GM12864 (cell line): ENCODE measurements around the gene MAPK4.
"Not testable (repeated sequence)": the region's sequence is repeated elsewhere in the genome, so short reads cannot be mapped to it uniquely, and the experiment has no call there.

Source experiments
- DNase-seq: peaks from one replicate; pipeline ENCODE4 v3.0.0-alpha.2; 2011; ENCODE audit warnings: low read depth
- H3K4me3 ChIP-seq: 2 replicates; pipeline ENCODE4 v1.5.1; 2011; ENCODE audit warnings: mild to moderate bottlenecking, low read depth, low read length, control low read depth
- CTCF ChIP-seq: IDR thresholded peaks from 2 replicates; pipeline ENCODE4 v1.5.1; 2011; ENCODE audit warnings: low read depth, mild to moderate bottlenecking, moderate library complexity, low read length, control low read depth, inconsistent platforms; ENCODE audit errors: missing control alignments

MAPK4 gene

DNA sequence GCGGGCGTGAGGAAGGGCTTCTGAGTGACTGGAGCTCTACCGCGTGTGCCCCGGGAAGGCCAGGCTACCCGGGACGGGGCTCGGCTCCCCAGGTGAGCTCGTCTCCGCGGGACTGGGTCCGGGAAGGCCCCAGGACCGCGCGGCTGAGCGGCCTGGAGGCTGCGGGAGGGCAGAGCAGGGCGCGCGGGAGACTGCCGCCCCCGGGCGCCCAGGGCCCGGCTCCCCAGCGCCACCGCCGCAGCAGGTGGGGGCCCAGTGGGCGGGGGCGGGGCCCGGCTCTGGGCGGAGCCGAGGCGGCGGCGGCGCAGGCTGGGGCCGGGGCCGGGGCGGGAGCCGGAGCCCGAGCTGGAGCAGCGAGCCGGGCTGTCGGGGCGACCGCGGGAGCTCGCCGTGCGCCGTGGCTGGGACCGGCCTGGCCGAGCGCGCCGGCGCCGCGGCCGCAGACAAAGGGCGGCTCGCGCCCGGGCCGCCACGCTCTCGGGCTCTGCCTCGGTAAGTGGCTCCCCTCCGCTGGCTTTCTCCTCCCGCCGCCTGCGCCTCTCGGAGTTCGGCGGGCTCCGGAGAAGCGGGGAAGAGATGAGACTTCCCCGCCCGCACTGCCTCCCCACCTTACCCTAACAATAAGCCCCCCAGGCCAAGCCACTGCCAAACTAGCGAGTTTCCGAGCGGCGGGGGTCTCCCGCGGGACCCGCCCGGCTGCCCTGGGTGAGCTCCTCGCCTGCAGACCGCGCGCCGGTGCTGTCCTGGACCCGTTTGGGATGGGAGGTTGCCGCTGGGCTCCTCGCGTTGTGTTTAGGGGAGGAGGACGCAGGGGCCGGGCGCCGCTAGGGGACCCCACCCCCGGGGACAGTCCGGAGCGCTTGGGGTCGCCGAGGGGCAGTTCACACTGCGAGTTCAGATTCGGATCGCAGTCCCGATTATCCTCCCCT is at the start of gene MAPK4:
Gene MAPK4 (plus strand): TSS at position 336 of the 929 bp plus-strand sequence. CDS start 103,872 bp downstream, outside the sequence.
- DNase-seq, result no peak
- peak within 1 kb of the TSS; percentile 27 for H3K4me3 ChIP-seq
- no peak for TF ChIP-seq CTCF

DNA sequence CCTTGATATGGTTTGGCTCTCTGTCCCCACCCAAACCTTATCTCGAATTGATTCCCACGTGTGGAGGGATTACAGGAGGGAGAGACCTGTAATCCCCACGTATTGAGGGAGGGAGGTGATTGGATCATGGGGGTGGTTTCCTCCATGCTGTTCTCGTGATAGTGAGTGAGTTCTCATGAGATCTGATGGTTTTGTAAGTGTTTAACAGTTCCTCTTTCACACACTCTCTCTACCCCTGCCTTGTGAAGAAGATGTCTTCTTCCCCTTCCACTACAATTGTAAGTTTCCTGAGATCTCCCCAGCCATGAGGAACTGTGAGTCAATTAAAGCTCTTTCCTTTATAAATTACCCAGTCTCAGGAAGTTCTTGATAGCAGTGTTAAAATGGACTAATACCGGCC is 42.6 kb upstream of the MAPK4 start:
- not testable (repeated sequence) for H3K4me3 ChIP-seq, DNase-seq

GRCh38 chr18:50518787-50519546 is 40.9 kb upstream of the MAPK4 start:
- TF ChIP-seq CTCF, result no peak
- DNase-seq, result no peak
- no peak overlapping the region for H3K4me3 ChIP-seq

GRCh38 chr18:50523165-50523564 is 36.7 kb upstream of the MAPK4 start:
- H3K4me3 ChIP-seq, result no peak overlapping the region
- no peak for DNase-seq
- TF ChIP-seq CTCF, result no peak

- TF ChIP-seq CTCF, result no peak
- no peak overlapping the region for H3K4me3 ChIP-seq
- no peak for DNase-seq
Observed at GRCh38 chr18:50527636-50528307, 32.1 kb upstream of the MAPK4 start.

DNA sequence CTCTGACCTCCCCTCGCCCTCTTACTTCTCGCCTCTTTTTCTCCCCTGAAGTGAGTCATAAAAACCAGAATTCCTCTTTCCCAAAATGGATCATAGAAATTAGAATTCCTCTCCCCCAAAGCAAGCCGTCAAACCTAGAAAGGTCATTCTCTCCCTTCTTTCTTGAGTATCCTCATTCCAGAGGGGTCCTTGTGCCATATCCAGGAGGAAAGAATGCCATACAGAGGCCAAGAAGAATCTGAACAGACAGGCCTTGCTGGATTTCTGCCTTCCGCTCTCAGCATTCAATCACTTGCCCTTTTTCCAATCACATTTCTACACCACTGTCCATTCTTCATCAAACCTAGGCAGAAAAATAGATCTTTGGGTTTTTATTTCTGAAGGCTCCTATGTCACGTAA is 31.1 kb upstream of the MAPK4 start:
- DNase-seq, result no peak
- no peak overlapping the region for H3K4me3 ChIP-seq
- TF ChIP-seq CTCF, result no peak

DNA sequence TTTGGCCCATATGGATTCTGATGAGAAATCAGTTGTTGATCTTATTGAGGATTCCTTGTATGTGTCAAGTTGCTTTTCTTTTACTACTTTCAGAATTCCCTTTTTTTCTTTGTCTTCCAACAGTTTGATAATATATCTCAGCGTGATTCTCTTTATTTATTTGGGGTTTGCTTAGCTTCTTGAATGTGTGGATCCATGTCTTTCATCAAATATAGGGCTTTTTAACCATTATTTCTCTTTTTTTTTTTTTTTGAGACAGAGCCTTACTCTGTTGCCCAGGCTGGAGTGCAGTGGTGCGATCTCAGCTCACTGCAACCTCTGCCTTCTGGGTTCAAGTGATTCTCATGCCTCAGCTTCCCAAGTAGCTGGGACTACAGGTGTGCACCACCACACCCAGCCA is 26.1 kb upstream of the MAPK4 start:
- H3K4me3 ChIP-seq, DNase-seq: not testable (repeated sequence)

GRCh38 chr18:50544476-50544875 is 15.4 kb upstream of the MAPK4 start:
- not testable (repeated sequence) for DNase-seq, H3K4me3 ChIP-seq
